Forelimb muscle (tissue), 1 donor: Measurements from ENCODE around the gene AGBL4. TPM values are rescaled to one million over a fixed set of nuclear protein-coding genes. Genes with fewer than 3 reads are reported as not detected.

Source experiments
- DNase-seq: peaks from one replicate; pipeline ENCODE4 v3.0.0-alpha.2; 2013; ENCODE audit warnings: low read depth
- polyA plus RNA-seq: library from polyadenylated mRNA; unstranded; fragments of 120-200 nt; gene quantifications from one replicate; pipeline ENCODE4 v1.2.1, GENCODE V29; 2013; ENCODE audit not compliant: insufficient read length

Gene AGBL4
- polyA plus RNA-seq, 1 donor, result 0.15 TPM

GRCh38 chr1:48681476-48682305 lies 1342.1 kb downstream of the AGBL4 start:
- no peak for DNase-seq

- no peak for DNase-seq
These were observed 1343.2 kb downstream of the AGBL4 start for GRCh38 chr1:48680411-48681035.

- no peak for DNase-seq
These were observed 1343.9 kb downstream of the AGBL4 start for GRCh38 chr1:48679859-48680258.

GRCh38 chr1:48678710-48679505 lies 1344.8 kb downstream of the AGBL4 start:
- DNase-seq, result no peak

- peak; percentile 35 for DNase-seq
These were observed 1346.2 kb downstream of the AGBL4 start for GRCh38 chr1:48677306-48678287.

GRCh38 chr1:48676822-48677221 lies 1346.9 kb downstream of the AGBL4 start:
- no peak for DNase-seq

GRCh38 chr1:48676376-48676775 lies 1347.4 kb downstream of the AGBL4 start:
- DNase-seq, result no peak

- DNase-seq, result no peak
These were observed 1348.5 kb downstream of the AGBL4 start for GRCh38 chr1:48675251-48675650.

- DNase-seq, result no peak
These were observed 1349.1 kb downstream of the AGBL4 start for GRCh38 chr1:48674641-48675040.

- no peak for DNase-seq
These were observed 1350.2 kb downstream of the AGBL4 start for GRCh38 chr1:48673332-48674105.

- no peak for DNase-seq
These were observed 1352.2 kb downstream of the AGBL4 start for GRCh38 chr1:48671578-48671977.

GRCh38 chr1:48670234-48671020 lies 1353.3 kb downstream of the AGBL4 start:
- DNase-seq, result no peak

- no peak for DNase-seq
These were observed 1355.4 kb downstream of the AGBL4 start for GRCh38 chr1:48668339-48668738.

GRCh38 chr1:48667782-48668181 lies 1356.0 kb downstream of the AGBL4 start:
- no peak for DNase-seq

GRCh38 chr1:48665708-48666407 lies 1357.9 kb downstream of the AGBL4 start:
- DNase-seq, result no peak

- no peak for DNase-seq
These were observed 1361.9 kb downstream of the AGBL4 start for GRCh38 chr1:48661726-48662463.

- no peak for DNase-seq
These were observed 1364.0 kb downstream of the AGBL4 start for GRCh38 chr1:48659801-48660200.

- no peak for DNase-seq
These were observed 1366.3 kb downstream of the AGBL4 start for GRCh38 chr1:48657413-48657812.
